ENCODE data around the gene GTF2H4. TPM values are rescaled to one million over a fixed set of nuclear protein-coding genes. Genes with fewer than 3 reads are reported as not detected.

Gene GTF2H4
- total RNA-seq, 1 donor from 2014 or later = 21.4 TPM

GRCh38 chr6:30881392-30882203 is 26.4 kb upstream of the GTF2H4 start:
- ATAC-seq = no peak
- intact Hi-C loops (cut with micrococcal nuclease) = no loop called here
- DNase-seq = no peak

- DNase-seq = no peak
- no peak for ATAC-seq
- intact Hi-C loops (cut with micrococcal nuclease) = no loop called here
Measured at GRCh38 chr6:30882204-30882758, 25.7 kb upstream of the GTF2H4 start.

- DNase-seq (no peak), ATAC-seq (no peak)
- intact Hi-C loops (cut with micrococcal nuclease) = no loop called here
Measured at GRCh38 chr6:30882759-30883684, 25.0 kb upstream of the GTF2H4 start.

- intact Hi-C loops (cut with micrococcal nuclease) = no loop called here
- ATAC-seq = peak; percentile 81
- peak; percentile 85 for DNase-seq
Measured at GRCh38 chr6:30883685-30884520, 24.1 kb upstream of the GTF2H4 start, which contains the start of gene DDR1. DDR1 (plus strand) TSS chr6:30884519; CDS start chr6:30888730, 4,211 bp downstream.

GRCh38 chr6:30884521-30885480 is 23.2 kb upstream of the GTF2H4 start:
- DNase-seq (peak; percentile 59), ATAC-seq (peak; percentile 64)
- intact Hi-C loops (cut with micrococcal nuclease) = no loop called here

- intact Hi-C loops (cut with micrococcal nuclease) = no loop called here
- ATAC-seq = peak; percentile 9
- DNase-seq = no peak
Measured at GRCh38 chr6:30885481-30885998, 22.5 kb upstream of the GTF2H4 start.

GRCh38 chr6:30885999-30886896 is 21.8 kb upstream of the GTF2H4 start:
- ATAC-seq (peak; percentile 56), DNase-seq (peak; percentile 59)
- intact Hi-C loops (cut with micrococcal nuclease) = no loop called here

- DNase-seq = no peak
- intact Hi-C loops (cut with micrococcal nuclease) = no loop called here
- ATAC-seq = no peak
Measured at GRCh38 chr6:30886897-30887255, 21.1 kb upstream of the GTF2H4 start.

GRCh38 chr6:30887901-30888815 is 19.8 kb upstream of the GTF2H4 start:
- ATAC-seq (no peak), DNase-seq (no peak)
- intact Hi-C loops (cut with micrococcal nuclease) = no loop called here

GRCh38 chr6:30888816-30889495 is 19.1 kb upstream of the GTF2H4 start:
- intact Hi-C loops (cut with micrococcal nuclease) = no loop called here
- DNase-seq (no peak), ATAC-seq (no peak)

- ATAC-seq = no peak
- intact Hi-C loops (cut with micrococcal nuclease) = no loop called here
- no peak for DNase-seq
Measured at GRCh38 chr6:30889496-30889885, 18.5 kb upstream of the GTF2H4 start.

- DNase-seq (no peak), ATAC-seq (no peak)
- intact Hi-C loops (cut with micrococcal nuclease) = no loop called here
Measured at GRCh38 chr6:30889921-30890645, 17.9 kb upstream of the GTF2H4 start.

- intact Hi-C loops (cut with micrococcal nuclease) = no loop called here
- DNase-seq = no peak
- ATAC-seq = no peak
Measured at GRCh38 chr6:30890646-30891449, 17.2 kb upstream of the GTF2H4 start.

GRCh38 chr6:30891450-30891723 is 16.6 kb upstream of the GTF2H4 start:
- DNase-seq = no peak
- intact Hi-C loops (cut with micrococcal nuclease) = no loop called here
- no peak for ATAC-seq

Data from left ventricle myocardium superior (tissue), 1 donor.